Skin epidermis (tissue), 12 donors: ENCODE data around the gene PLPP1.
A peak's percentile ranks its signal among the peaks of the same experiment; 100 is the strongest.

Experiments
- H3K27ac ChIP-seq, 21 experiments: fragments of 200-600 bp; sonication (generic) in 11 of 21; one replicate each; pipeline ENCODE4 v1.5.0; 2020; ENCODE audit warnings: mild to moderate bottlenecking in 3 of 21, inconsistent platforms in 2 of 21, moderate library complexity in 2 of 21
- H3K4me3 ChIP-seq, 7 experiments: fragments of 200-600 bp; sonication (generic) in 2 of 7; one replicate each; pipeline ENCODE4 v1.5.0; 2020; ENCODE audit warnings: inconsistent platforms in 2 of 7, mild to moderate bottlenecking in 2 of 7, moderate library complexity in 1 of 7

Gene PLPP1

GRCh38 chr5:55459572-55459971 lies 75.2 kb downstream of the PLPP1 start:
- H3K4me3 ChIP-seq = no peak overlapping the region
- no peak overlapping the region for H3K27ac ChIP-seq

- Histone ChIP-seq H3K27ac (peak overlapping the region in 2 of 21 experiments; percentile 38 to 43), H3K4me3 (no peak overlapping the region)
These were observed 78.4 kb downstream of the PLPP1 start for GRCh38 chr5:55456216-55456895.

- Histone ChIP-seq H3K4me3 (no peak overlapping the region), H3K27ac (no peak overlapping the region)
These were observed 80.5 kb downstream of the PLPP1 start for GRCh38 chr5:55454282-55454681.

GRCh38 chr5:55453211-55453610 lies 81.6 kb downstream of the PLPP1 start:
- Histone ChIP-seq H3K27ac (no peak overlapping the region), H3K4me3 (no peak overlapping the region)

- Histone ChIP-seq H3K4me3 (no peak overlapping the region), H3K27ac (no peak overlapping the region)
These were observed 82.8 kb downstream of the PLPP1 start for GRCh38 chr5:55451976-55452375.

GRCh38 chr5:55450050-55450765 lies 84.6 kb downstream of the PLPP1 start:
- Histone ChIP-seq H3K27ac (no peak overlapping the region), H3K4me3 (no peak overlapping the region)

- Histone ChIP-seq H3K4me3 (no peak overlapping the region), H3K27ac (no peak overlapping the region)
These were observed 88.0 kb downstream of the PLPP1 start for GRCh38 chr5:55446640-55447351.

- no peak overlapping the region for H3K27ac ChIP-seq
- H3K4me3 ChIP-seq = no peak overlapping the region
These were observed 89.0 kb downstream of the PLPP1 start for GRCh38 chr5:55445791-55446190.

- Histone ChIP-seq H3K27ac (peak overlapping the region in 6 of 21 experiments; percentile 7 to 70 (median 30)), H3K4me3 (no peak overlapping the region)
These were observed 92.8 kb downstream of the PLPP1 start for GRCh38 chr5:55441954-55442353.

- Histone ChIP-seq H3K27ac (peak overlapping the region in 11 of 21 experiments; percentile 7 to 70 (median 42)), H3K4me3 (no peak overlapping the region)
These were observed 93.5 kb downstream of the PLPP1 start for GRCh38 chr5:55441107-55441771.

- Histone ChIP-seq H3K4me3 (no peak overlapping the region), H3K27ac (peak overlapping the region in 17 of 21 experiments; percentile 1 to 86 (median 69))
These were observed 94.5 kb downstream of the PLPP1 start for GRCh38 chr5:55440188-55440646.

- Histone ChIP-seq H3K27ac (peak overlapping the region in 19 of 21 experiments; percentile 31 to 86 (median 70)), H3K4me3 (no peak overlapping the region)
These were observed 95.8 kb downstream of the PLPP1 start for GRCh38 chr5:55438998-55439397.

GRCh38 chr5:55437859-55438206 lies 96.9 kb downstream of the PLPP1 start:
- Histone ChIP-seq H3K4me3 (no peak overlapping the region), H3K27ac (peak overlapping the region in 18 of 21 experiments; percentile 47 to 86 (median 72))

- Histone ChIP-seq H3K4me3 (no peak overlapping the region), H3K27ac (peak overlapping the region in 18 of 21 experiments; percentile 47 to 86 (median 72))
These were observed 97.3 kb downstream of the PLPP1 start for GRCh38 chr5:55437452-55437851.

GRCh38 chr5:55432549-55432948 lies 102.2 kb downstream of the PLPP1 start:
- H3K4me3 ChIP-seq = no peak overlapping the region
- no peak overlapping the region for H3K27ac ChIP-seq

GRCh38 chr5:55429613-55430253 lies 105.0 kb downstream of the PLPP1 start:
- H3K27ac ChIP-seq = no peak overlapping the region

GRCh38 chr5:55429221-55429612 lies 105.5 kb downstream of the PLPP1 start:
- Histone ChIP-seq H3K27ac (no peak overlapping the region), H3K4me3 (no peak overlapping the region)

More at GRCh38 chr5:55429613-55430253, 105.0 kb downstream of the PLPP1 start:
- no peak overlapping the region for H3K4me3 ChIP-seq

- no peak overlapping the region for H3K27ac ChIP-seq
- no peak overlapping the region for H3K4me3 ChIP-seq
These were observed 107.6 kb downstream of the PLPP1 start for GRCh38 chr5:55427157-55427556.

GRCh38 chr5:55426455-55426854 lies 108.3 kb downstream of the PLPP1 start:
- no peak overlapping the region for H3K4me3 ChIP-seq
- no peak overlapping the region for H3K27ac ChIP-seq
